HepG2 (cell line): ENCODE data around the gene EFNA3. TPM values are rescaled to one million over a fixed set of nuclear protein-coding genes. Genes with fewer than 3 reads are reported as not detected.

Experiments
- AKAP8 ChIP-seq: sonication (generic); formaldehyde crosslinking; IDR thresholded peaks from 2 replicates; pipeline ENCODE4 v1.5.1; 2020; ENCODE audit warnings: mild to moderate bottlenecking, missing genetic modification reagents
- ARID2 ChIP-seq: sonication (generic); formaldehyde crosslinking; IDR thresholded peaks from 2 replicates; pipeline ENCODE4 v1.8.1; 2022; ENCODE audit warnings: mild to moderate bottlenecking, missing genetic modification reagents, borderline replicate concordance
- E2F2 ChIP-seq: sonication (generic); formaldehyde crosslinking; IDR thresholded peaks from 2 replicates; pipeline ENCODE4 v1.4.0; 2020; ENCODE audit warnings: missing genetic modification reagents, borderline replicate concordance
- KLF12 ChIP-seq: sonication (generic); formaldehyde crosslinking; IDR thresholded peaks from 2 replicates; pipeline ENCODE4 v1.4.0; 2020; ENCODE audit warnings: missing genetic modification reagents, borderline replicate concordance
- MTA3 ChIP-seq: sonication (generic); formaldehyde crosslinking; IDR thresholded peaks from 2 replicates; pipeline ENCODE4 v1.4.0; 2020; ENCODE audit warnings: missing genetic modification reagents
- MZF1 ChIP-seq: sonication (generic); formaldehyde crosslinking; IDR thresholded peaks from 2 replicates; pipeline ENCODE4 v1.8.1; 2023; ENCODE audit warnings: mild to moderate bottlenecking, missing genetic modification reagents, borderline replicate concordance
- NFAT5 ChIP-seq: sonication (generic); formaldehyde crosslinking; IDR thresholded peaks from 2 replicates; pipeline ENCODE4 v1.4.0; 2020; ENCODE audit warnings: missing genetic modification reagents
- RFX3 ChIP-seq: IDR thresholded peaks from 2 replicates; pipeline ENCODE4 v1.6.1; 2016; ENCODE audit warnings: missing biosample characterization, missing genetic modification reagents
- RFX5 ChIP-seq: IDR thresholded peaks from 2 replicates; pipeline ENCODE4 v1.6.1; 2011; ENCODE audit warnings: low read depth, low read length, improper control_type of control experiment
- RFXAP ChIP-seq: sonication (generic); formaldehyde crosslinking; IDR thresholded peaks from 2 replicates; pipeline ENCODE4 v1.4.0; 2020; ENCODE audit warnings: missing genetic modification reagents, borderline replicate concordance
- SNAPC5 ChIP-seq: sonication (generic); formaldehyde crosslinking; IDR thresholded peaks from 2 replicates; pipeline ENCODE4 v1.8.1; 2023; ENCODE audit warnings: mild to moderate bottlenecking, missing genetic modification reagents, borderline replicate concordance
- ZEB1 ChIP-seq: IDR thresholded peaks from 2 replicates; pipeline ENCODE4 v1.6.1; 2012; ENCODE audit warnings: mild to moderate bottlenecking, low read depth, inconsistent platforms; ENCODE audit not compliant: insufficient replicate concordance
- ZFP36L2 ChIP-seq: sonication (generic); formaldehyde crosslinking; IDR thresholded peaks from 2 replicates; pipeline ENCODE4 v1.4.0; 2020; ENCODE audit warnings: missing genetic modification reagents
- ZNF136 ChIP-seq: sonication (generic); formaldehyde crosslinking; IDR thresholded peaks from 2 replicates; pipeline ENCODE4 v1.8.1; 2022; ENCODE audit warnings: low read depth, mild to moderate bottlenecking, moderate library complexity, missing genetic modification reagents
- ZNF18 ChIP-seq: sonication (generic); formaldehyde crosslinking; IDR thresholded peaks from 2 replicates; pipeline ENCODE4 v1.8.0; 2022; ENCODE audit warnings: mild to moderate bottlenecking, missing genetic modification reagents; ENCODE audit not compliant: insufficient replicate concordance
- ZNF441 ChIP-seq: sonication (generic); formaldehyde crosslinking; IDR thresholded peaks from 2 replicates; pipeline ENCODE4 v1.7.0; 2021; ENCODE audit warnings: missing genetic modification reagents, borderline replicate concordance
- ZNF773 ChIP-seq: sonication (generic); formaldehyde crosslinking; IDR thresholded peaks from 2 replicates; pipeline ENCODE4 v1.4.0; 2020; ENCODE audit warnings: missing genetic modification reagents, borderline replicate concordance
- polyA plus RNA-seq, 8 experiments: library from polyadenylated mRNA; depleted of rRNA in 3 of 8; stranded (reverse) in 7 of 8; unstranded in 1 of 8; fragments of >200 nt; fragmentation: Illumina TruSeq in 4 of 8; extraction: Trizol in 4 of 8; gene quantifications; 2 replicates each; pipeline versions ENCODE4 v1.2.1 to v1.2.3, GENCODE V29; 2011 to 2016; ENCODE audit warnings: low read depth in 4 of 8, missing spikeins in 1 of 8, mixed read lengths in 1 of 8; ENCODE audit not compliant: insufficient read depth in 1 of 8
- total RNA-seq, 5 experiments: library from RNA; depleted of rRNA; stranded (reverse); fragments of >200 nt; fragmentation: Illumina TruSeq; extraction: Trizol; gene quantifications; 2 replicates each; pipeline ENCODE4 v1.2.3, GENCODE V29; 2016; ENCODE audit warnings: low read depth in 1 of 5

Gene EFNA3
- total and polyA plus RNA-seq, 2 of the 13 experiments (the other 11 are each of a cell fraction or from before 2014, with no cell fraction given): 1.0 to 5.7 TPM

DNA sequence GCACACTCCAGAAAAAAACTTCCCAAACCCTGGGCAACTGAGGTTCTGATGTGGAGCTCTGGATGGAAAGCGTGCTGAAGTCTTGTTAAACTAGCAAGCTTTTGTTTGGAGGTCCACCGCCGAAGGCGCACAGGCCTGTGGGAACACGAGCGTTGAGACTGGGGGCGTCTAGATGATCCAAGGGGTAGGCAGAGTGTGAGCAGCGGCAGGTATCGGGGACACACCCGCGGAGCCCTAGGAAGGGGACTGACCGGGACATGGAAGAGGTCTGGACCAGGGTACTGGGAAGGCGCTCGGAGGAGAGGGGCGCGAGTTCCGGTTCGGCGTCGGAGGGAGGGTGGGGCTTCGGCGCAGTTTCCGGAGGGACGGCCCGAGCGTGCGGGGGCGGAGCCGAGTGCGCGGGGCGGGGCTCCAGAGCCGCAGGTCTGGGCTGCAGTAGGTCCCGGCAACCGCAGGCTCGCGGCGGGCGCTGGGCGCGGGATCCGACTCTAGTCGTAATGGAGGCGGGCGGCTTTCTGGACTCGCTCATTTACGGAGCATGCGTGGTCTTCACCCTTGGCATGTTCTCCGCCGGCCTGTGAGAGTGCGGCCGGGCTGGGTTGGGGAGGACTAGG is 56.9 kb downstream of the EFNA3 start, which contains the start of gene SLC50A1 (continued):
- TF ChIP-seq E2F2 (peak; percentile 75; the same call in 1 of the 2 replicates), RFX3 (CRISPR knock-in tag) (no peak), MTA3 (no peak), ZNF773 (CRISPR knock-in tag) (0 out of 2 replicates have a peak, but pooled peaks have one; percentile 15), RFX5 (no peak), RFXAP (no peak; the same call in 1 of the 2 replicates), ZNF136 (CRISPR knock-in tag) (no peak), AKAP8 (CRISPR knock-in tag) (peak; percentile 99), ZEB1 (no peak), ARID2 (CRISPR knock-in tag) (no peak), NFAT5 (peak; percentile 54; the same call in 1 of the 2 replicates), ZFP36L2 (CRISPR knock-in tag) (peak; percentile 20; the same call in 1 of the 2 replicates), KLF12 (CRISPR knock-in tag) (no peak), ZNF441 (CRISPR knock-in tag) (peak; percentile 55; the same call in 1 of the 2 replicates), MZF1 (CRISPR knock-in tag) (no peak), SNAPC5 (CRISPR knock-in tag) (no peak), ZNF18 (CRISPR knock-in tag) (no peak)
